Stimulated activated CD4-positive, alpha-beta T cell treated with anti-CD3 and anti-CD28 coated beads, Interleukin-1b, Interleukin-23, amount 100 ng/mL, for 1 hour (primary cell): Measurements from ENCODE around the gene ANAPC2.

Source experiments
- DNase-seq, 2 donors: peaks; one replicate each; pipeline ENCODE4 v3.0.0-alpha.2; 2020; ENCODE audit warnings: low read depth in 2 of 2

The ANAPC2 gene

GRCh38 chr9:137188490-137189296 lies at the start of gene ANAPC2, which contains the start of gene SSNA1:
Gene ANAPC2, minus strand, starts transcription at chr9:137188560. Its CDS starts 28 bp downstream, at chr9:137188532.
Gene SSNA1, plus strand, starts transcription at chr9:137188676. Its CDS starts 51 bp downstream, at chr9:137188727.
- DNase-seq: peak; percentile 80 to 91

GRCh38 chr9:137236936-137237421 lies 48.6 kb upstream of the ANAPC2 start:
- no peak for DNase-seq

- DNase-seq: peak; percentile 79 to 91
Measured at GRCh38 chr9:137236238-137236935, 48.0 kb upstream of the ANAPC2 start.

- DNase-seq: no peak
Measured at GRCh38 chr9:137235424-137236237, 47.3 kb upstream of the ANAPC2 start.

GRCh38 chr9:137234758-137235423 lies 46.5 kb upstream of the ANAPC2 start:
- no peak for DNase-seq

- no peak for DNase-seq
Measured at GRCh38 chr9:137234055-137234697, 45.8 kb upstream of the ANAPC2 start.

GRCh38 chr9:137233143-137233980 lies 45.0 kb upstream of the ANAPC2 start:
- no peak for DNase-seq

- DNase-seq: no peak
Measured at GRCh38 chr9:137232510-137232909, 44.1 kb upstream of the ANAPC2 start.

- DNase-seq: no peak
Measured at GRCh38 chr9:137232101-137232500, 43.7 kb upstream of the ANAPC2 start.

- DNase-seq: no peak
Measured at GRCh38 chr9:137231372-137232039, 43.1 kb upstream of the ANAPC2 start.

GRCh38 chr9:137230705-137231371 lies 42.5 kb upstream of the ANAPC2 start, which contains the start of gene SLC34A3:
Gene SLC34A3, plus strand, starts transcription at chr9:137230901. Its CDS starts 802 bp downstream, at chr9:137231703.
- no peak for DNase-seq

- no peak for DNase-seq
Measured at GRCh38 chr9:137229903-137230704, 41.7 kb upstream of the ANAPC2 start.

- DNase-seq: no peak
Measured at GRCh38 chr9:137228968-137229896, 40.9 kb upstream of the ANAPC2 start.

GRCh38 chr9:137228506-137228967 lies 40.2 kb upstream of the ANAPC2 start:
- DNase-seq: no peak

- DNase-seq: no peak
Measured at GRCh38 chr9:137227853-137228505, 39.6 kb upstream of the ANAPC2 start.
